Measurements from ENCODE around the gene THSD7A.
A peak's percentile ranks its signal among the peaks of the same experiment; 100 is the strongest.

Gene THSD7A

DNA sequence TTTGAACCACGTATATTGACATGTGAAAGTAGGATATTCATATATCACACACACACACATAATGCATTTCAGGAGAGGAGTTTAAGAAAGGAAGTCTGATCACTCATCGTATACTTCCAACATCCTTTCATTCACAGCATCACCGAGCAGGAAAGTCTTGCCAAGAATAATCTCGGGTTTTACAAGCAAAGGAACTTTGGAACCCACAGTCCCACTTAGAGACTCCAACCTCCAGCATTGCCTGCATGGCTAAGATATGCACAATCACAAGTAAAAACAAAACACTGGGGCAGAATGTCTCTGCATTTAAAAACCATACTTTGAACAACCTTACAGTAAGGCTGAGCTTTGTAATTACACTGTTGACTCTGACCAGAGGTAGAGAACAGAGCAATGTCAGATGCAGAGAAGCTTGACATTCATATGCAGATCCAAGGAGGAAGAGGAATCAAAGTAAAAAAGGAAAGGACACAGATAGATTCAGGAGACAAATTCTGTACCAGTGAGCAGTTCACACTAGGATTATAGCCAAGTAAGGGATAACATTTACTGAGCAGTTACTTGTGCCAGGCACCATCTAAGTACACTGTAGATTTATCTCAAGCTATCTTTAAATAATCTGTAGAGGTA lies 14.8 kb downstream of the THSD7A start:
- DNase-seq: no peak
- in situ Hi-C loops (cut with MboI; ENCODE audit: low pct_unique_long_range_greater_than_20kb, low sequenced_read_pairs): no loop called here

DNA sequence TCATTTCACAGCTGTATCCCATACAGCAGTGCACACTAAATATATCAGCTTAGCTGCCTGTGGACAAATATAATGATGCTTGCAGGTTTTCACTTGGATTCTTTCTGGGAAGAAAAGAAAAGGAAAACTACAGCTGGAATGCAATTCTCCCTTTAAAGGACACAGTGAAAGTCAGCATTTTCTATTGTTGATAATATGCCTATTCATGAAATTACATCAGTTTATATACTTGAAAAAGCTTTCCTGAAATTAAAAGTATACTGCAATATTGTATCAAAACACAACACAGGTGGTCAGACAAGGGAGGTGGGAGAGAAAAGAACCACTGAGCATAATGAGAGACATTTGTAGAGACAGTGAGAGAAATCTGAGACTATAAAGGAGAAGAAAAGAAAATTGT lies 20.3 kb downstream of the THSD7A start:
- DNase-seq: no peak
- in situ Hi-C loops (cut with MboI; ENCODE audit: low pct_unique_long_range_greater_than_20kb, low sequenced_read_pairs): no loop called here

DNA sequence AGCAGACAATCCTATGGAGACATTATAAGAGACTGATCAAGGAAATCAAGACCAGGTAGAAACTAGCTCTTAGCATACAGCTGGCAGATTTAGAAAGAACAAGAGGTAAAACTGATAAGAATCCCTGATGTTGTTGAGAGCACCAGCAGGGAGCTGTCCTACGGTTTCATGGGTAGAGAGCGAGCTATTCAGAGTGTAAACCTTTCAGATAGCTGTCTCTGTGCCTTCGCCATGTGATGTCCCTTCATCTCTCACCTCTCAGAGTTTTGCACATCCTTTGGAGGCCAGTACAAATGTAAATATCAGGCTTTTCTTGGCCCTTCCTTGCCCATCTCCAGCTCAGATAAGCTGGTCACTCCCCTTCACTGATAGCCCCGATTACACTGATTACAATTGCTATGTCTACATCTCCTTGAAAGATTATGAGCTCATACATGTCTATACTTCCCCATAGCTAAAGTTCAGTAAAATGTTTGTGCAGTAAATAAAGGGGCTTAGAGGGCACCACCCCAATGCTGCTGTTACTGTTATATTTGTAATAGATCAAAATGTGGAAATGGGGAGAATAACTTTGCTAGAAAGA lies 21.9 kb downstream of the THSD7A start:
- no peak for DNase-seq
- in situ Hi-C loops (cut with MboI; ENCODE audit: low pct_unique_long_range_greater_than_20kb, low sequenced_read_pairs): no loop called here

DNA sequence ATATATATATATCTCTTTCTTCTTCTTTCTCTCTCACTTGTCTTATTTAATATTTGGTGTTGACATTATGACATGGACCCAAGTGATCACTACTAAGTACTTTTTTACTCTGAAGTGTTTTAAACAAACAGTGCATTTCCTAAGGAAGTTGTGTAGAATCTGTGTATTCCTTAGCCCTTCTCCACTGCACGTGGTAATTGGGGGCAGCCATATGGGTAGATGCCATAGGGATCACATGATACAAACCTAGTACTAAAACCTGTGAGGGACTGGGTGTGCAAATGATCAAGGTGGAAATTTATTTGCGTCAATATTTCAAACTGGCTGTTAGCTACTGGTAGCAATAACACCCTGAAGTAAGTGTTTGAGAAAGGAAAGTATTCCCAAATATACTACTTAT lies 25.0 kb downstream of the THSD7A start:
- DNase-seq: no peak
- in situ Hi-C loops (cut with MboI; ENCODE audit: low pct_unique_long_range_greater_than_20kb, low sequenced_read_pairs): no loop called here

DNA sequence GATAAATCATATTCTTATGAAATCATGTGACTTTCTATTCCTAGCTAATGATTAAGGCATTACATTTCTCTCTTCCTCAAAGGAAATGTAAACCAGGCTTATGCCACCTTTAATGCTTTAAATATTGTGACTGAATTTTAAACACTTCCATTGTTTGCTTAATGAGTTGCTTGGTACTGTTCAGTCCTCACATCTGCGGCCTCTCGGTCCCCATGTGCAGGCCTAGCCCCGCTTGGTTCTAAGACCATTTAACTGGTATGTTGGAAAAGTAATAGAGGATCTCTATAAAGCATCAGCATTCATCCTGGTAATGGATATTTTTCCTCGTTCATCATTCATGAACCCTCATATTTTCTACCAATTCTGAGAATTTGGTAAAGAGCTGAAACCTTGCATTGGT lies 27.4 kb downstream of the THSD7A start:
- DNase-seq: no peak
- in situ Hi-C loops (cut with MboI; ENCODE audit: low pct_unique_long_range_greater_than_20kb, low sequenced_read_pairs): no loop called here

DNA sequence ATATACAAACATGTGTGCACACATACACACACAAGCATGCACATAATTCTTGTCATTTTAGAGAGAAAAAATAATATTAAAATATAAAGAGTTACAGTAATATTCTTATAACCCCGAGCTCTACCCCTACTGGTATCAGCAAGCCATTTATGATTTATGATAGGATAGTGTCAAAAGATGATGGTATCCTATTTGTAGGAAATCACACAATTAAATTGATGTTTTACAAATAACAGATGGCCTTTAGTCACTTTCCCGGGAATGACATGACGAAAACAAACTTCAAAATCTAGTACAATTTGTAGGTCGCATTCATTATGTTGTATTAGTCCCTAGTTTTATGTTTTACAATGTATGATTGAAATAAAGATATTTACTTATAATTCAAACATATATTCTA lies 36.8 kb downstream of the THSD7A start:
- no peak for DNase-seq
- in situ Hi-C loops (cut with MboI; ENCODE audit: low pct_unique_long_range_greater_than_20kb, low sequenced_read_pairs): no loop called here

DNA sequence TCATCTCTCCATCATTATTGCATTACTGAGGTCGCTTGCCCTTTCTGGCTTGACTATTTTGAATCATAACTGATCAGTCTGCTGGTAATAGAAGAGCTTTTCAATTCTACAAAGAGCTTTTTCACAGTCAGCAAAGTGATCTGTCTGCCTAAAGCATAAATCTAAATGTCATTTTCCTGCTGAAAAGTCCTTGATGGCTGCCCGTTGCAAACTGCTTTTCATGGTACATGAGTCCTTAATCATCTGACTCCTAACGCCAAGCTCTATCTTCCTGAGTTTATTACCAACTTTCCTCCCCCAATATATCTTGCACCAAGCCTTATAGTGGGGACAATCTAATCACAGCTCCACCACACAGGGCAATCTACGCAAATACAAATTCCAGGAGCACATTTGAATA lies 39.8 kb downstream of the THSD7A start:
- DNase-seq: no peak
- in situ Hi-C loops (cut with MboI; ENCODE audit: low pct_unique_long_range_greater_than_20kb, low sequenced_read_pairs): no loop called here

DNA sequence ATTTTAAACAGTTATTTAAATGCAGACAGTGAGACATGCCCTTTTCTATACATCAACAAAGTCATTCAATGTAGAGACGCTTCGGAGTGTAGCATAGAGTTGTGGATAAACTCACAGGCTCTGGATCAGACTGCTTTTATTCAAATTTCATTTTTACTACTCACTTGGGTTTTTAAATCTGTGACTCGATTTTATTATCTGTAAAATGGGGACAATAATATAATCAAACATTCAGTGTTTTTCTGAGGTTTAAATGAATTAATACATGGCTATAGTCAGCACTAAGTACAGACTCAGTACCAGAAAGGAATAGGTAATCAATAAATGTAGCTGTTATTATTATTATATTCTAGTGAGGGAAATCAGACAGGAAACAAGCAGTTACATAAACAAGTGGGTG lies 43.4 kb downstream of the THSD7A start:
- in situ Hi-C loops (cut with MboI; ENCODE audit: low pct_unique_long_range_greater_than_20kb, low sequenced_read_pairs): no loop called here
- no peak for DNase-seq

DNA sequence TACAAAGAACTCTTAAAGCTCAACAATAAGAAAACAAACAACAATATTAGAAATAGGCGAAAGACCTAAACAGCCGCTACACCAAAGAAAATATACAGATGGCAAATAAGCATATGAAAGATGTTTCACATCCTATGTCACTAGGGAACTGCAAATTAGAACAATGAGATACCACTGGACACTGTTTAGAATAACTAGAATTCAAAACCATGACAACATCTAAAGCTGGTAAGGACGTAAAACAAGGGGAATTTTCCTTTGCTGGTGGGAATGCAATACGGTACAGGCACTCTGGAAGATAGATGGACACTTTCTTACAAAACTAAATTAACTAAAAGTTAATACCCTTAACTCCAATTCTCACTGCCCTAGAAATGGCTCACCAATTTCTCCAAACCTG lies 44.5 kb downstream of the THSD7A start:
- in situ Hi-C loops (cut with MboI; ENCODE audit: low pct_unique_long_range_greater_than_20kb, low sequenced_read_pairs): no loop called here
- DNase-seq: no peak

DNA sequence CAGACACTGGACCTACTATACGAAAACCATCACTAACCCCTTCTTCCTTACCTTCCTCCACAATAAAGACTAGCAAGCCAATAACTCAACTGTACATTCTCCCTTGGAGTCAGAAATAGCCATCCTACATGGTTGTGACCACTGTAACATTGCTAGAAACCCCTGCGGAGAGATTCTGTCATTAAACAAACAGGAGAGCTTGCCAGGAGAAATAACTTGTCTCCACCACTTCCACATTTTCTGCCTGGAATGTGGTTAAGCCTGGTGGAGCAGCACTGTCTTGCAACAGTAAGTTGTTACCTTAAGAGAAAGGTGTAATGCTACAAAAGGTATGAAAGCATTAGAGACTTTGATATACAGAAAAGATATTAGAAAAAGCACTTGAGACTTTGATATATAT lies 45.8 kb downstream of the THSD7A start:
- in situ Hi-C loops (cut with MboI; ENCODE audit: low pct_unique_long_range_greater_than_20kb, low sequenced_read_pairs): no loop called here
- DNase-seq: peak; percentile 44

DNA sequence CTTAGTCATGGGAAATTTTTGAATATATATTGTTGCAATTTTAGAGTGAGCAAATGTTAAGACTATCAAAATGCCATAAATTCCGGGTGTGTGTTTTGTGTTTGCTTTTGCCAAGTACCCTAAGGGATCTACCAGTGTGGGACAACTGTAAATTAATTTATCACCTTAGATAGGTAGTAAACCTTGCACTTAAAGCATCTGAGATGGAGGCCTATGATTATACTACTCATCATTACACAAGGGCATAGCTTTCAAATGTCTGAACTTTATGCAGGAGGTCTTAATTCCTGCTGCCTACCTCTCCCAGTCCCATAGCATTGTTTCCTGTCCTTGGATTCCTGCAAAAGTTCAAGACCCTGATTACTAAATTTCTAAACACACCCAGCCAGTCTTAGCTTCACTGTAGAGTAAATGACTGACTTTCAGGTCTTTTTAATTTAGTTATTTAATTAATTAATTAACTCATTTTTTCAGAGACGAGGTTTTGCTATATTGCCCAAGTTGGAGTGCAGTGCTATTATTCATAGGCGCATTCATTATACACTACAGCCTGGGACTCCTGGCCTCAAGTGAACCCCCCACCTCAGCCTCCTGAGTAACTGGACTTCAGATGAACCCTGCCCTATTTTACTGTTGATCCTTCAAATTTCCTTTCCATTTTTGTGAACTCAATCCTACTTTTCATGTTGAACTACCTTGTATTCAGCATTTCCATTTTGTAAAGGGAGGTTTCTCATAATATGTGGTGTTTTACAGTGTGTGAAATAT lies 47.0 kb downstream of the THSD7A start:
- in situ Hi-C loops (cut with MboI; ENCODE audit: low pct_unique_long_range_greater_than_20kb, low sequenced_read_pairs): no loop called here
- no peak for DNase-seq

DNA sequence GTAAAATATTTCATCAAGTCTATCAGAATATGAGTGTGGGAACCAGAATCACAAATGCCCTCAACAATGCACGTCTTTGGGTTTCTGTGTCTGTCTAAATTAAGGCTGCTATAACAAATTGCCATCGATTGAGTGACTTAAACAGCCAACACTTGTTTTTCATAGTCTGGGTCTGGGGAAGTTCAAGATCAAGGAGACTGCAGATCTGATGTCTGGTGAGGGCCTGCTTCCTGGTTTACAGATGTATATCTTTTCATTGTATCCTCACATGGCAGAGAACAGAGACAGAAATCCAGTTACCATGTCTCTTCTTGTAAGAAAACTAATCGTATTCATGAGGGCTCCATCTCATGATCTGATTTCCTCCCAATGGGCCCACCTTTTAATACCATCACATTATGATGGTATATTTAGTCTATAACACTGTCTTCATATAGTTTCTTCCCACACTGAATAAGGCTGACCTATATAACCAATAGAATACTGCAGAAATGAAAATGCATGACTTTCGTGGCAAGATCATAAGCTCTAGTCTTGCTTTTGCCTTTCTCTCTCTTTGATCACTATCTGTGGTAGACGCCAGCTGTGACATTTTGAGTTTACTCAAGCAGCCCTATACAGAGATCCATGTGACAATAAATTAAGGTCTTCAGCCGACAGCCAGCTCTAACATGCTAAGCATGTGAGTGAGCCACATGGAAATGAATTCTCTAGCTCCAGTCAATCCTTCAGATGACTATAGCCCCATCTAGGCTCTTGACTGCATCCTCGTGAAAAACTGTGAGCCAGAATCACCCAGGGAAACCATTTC lies 51.9 kb downstream of the THSD7A start:
- in situ Hi-C loops (cut with MboI; ENCODE audit: low pct_unique_long_range_greater_than_20kb, low sequenced_read_pairs): no loop called here
- peak; percentile 20 for DNase-seq

DNA sequence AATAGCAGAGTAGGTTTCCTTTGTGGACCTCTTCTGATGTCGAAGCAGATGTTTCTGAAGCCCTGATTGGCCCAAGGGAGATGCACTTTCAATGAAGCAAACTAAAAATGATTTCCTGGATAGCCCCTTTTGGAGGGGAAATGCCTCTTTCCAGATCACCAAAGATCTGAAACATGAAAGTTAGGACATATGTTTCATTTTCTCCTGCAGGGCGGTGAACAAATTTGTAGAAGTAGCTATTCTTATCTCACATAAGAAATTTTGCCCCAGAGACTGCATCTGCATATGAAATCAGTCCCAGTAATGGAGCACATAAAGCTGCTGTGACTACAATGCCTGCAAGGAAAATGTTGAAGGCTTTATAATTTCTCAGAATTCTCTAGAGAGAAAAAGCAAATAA lies 56.0 kb downstream of the THSD7A start:
- in situ Hi-C loops (cut with MboI; ENCODE audit: low pct_unique_long_range_greater_than_20kb, low sequenced_read_pairs): no loop called here
- no peak for DNase-seq

DNA sequence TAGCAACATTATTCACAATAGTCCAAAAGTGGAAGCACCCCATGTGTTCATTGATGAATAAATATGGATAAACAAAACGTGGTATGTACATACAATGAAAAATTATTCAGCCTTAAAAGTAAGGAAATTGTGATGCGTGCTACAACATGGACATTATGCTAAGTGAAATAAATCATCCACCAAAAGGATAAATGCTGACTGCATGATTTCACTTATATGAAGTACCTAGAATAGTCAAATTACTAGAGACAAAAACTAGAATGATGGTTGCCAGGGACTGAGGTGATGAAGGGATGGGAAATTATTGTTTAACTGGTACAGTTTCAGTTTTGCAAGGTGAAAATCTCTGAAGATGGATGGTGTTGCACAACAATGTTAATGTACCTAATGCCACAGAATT lies 56.6 kb downstream of the THSD7A start:
- no peak for DNase-seq
- in situ Hi-C loops (cut with MboI; ENCODE audit: low pct_unique_long_range_greater_than_20kb, low sequenced_read_pairs): no loop called here

DNA sequence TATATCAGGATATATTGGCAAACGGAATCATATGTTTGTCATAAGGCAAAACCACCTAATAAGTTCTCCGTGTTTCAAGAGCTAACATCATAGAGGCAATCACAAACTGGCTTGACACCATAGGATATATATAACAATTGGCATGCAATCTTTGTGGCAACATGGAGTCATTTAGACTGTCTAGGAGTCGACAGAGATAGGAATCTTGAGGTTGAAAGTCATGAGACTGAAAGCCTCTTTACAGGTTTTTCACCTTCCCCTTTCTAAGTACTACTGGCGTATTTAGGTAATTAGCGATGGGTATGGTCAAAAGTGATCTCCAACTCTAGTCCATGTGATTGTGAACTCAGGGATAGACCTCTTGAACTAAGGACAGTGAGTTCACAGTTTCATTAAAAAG lies 63.7 kb downstream of the THSD7A start:
- in situ Hi-C loops (cut with MboI; ENCODE audit: low pct_unique_long_range_greater_than_20kb, low sequenced_read_pairs): no loop called here
- peak; percentile 51 for DNase-seq

DNA sequence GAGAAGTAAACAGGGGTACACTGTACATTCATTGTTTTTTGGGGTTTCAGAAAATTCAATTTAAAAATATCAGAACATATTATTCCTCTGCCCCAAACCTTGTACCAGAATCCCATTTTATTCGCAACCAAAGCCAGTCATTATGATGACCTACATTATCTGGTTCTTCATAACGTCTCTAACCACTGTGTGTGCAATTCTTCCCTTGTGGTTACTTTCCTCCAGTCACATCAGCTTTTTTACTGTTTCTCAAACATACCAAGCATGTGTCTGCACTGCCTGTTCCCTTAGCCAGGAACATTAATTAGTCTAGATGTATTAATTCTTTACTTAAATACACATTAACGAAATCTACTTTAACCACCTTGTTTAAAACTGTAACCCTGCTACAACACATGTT lies 64.8 kb downstream of the THSD7A start:
- in situ Hi-C loops (cut with MboI; ENCODE audit: low pct_unique_long_range_greater_than_20kb, low sequenced_read_pairs): no loop called here
- DNase-seq: no peak

DNA sequence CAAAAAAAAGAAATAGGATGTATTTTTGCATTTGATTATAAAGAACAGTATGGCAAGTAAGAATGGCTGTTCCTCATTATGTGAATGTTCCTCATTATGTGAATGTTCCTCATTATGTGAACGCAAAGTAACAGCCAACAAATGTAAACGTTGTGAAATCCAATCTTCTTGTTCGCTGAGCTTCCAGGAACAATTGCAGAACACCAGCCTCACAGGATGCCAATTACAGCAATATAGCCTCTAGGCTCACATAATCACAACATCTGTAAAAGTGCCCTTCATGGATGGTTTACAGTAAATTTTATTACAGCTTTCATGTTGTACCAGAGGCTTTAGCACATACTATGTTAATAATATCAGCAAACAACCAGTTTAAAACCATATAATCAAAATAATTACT lies 71.6 kb downstream of the THSD7A start:
- in situ Hi-C loops (cut with MboI; ENCODE audit: low pct_unique_long_range_greater_than_20kb, low sequenced_read_pairs): no loop called here
- peak; percentile 78 for DNase-seq

DNA sequence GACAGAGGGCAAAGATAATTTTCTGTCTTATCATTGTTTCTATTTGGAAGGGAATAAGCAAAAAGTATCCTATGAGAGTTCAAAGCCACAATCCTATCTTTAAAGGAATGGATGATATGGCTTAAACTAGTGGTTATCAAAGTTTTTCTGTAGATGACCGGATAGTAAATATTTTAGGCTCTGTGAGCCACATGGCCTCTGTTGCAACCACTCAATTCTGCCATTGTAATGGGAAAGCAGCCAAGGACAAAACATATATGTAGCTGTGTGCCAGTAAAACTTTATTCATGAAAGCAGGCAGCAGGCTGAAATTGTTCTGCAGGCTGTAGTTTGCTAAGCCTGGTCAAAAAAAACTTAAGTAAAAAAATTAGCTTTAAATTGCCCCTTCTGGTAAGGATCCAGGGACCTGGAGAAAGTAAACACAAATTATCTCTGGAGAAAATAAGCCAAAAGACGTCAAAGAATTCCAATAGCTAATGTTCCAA lies 73.3 kb downstream of the THSD7A start:
- in situ Hi-C loops (cut with MboI; ENCODE audit: low pct_unique_long_range_greater_than_20kb, low sequenced_read_pairs): no loop called here
- no peak for DNase-seq

DNA sequence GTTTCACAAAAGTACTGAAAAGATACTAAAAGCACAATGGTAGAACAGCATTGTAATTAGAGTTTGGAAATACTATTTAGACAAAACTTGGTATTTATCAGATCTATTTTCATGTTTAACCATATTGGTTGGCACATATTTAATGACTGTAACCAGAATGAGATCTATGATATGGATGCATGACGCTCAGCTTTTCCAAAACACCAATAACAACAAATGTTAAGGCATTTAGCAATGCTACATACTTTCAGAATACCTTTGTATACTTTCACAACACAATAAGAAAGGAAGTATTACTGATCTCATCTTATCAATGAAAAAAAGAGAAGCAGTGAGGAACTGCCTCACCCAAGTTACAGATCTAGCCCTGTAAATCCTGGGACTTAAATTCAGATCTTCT lies 74.8 kb downstream of the THSD7A start:
- in situ Hi-C loops (cut with MboI; ENCODE audit: low pct_unique_long_range_greater_than_20kb, low sequenced_read_pairs): no loop called here

DNA sequence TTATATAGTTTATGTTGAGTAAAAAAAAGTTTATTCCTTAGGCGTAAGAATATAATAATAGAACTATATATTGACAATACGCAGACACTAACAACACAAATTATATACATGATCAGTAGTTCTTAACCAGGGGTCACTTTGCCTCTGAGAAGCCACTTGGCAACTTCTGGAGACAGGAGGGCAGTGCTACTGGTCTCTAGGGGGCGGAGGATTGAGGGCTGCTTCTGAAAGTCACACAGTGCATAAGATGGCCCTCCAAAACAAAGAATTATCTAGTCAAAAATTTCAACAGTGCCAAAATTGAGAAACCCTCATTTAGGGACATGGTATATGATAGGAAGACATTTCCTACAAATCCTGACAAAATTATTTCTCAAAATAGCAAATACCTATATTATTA lies 77.1 kb downstream of the THSD7A start:
- DNase-seq: no peak
- in situ Hi-C loops (cut with MboI; ENCODE audit: low pct_unique_long_range_greater_than_20kb, low sequenced_read_pairs): no loop called here

More for the DNA sequence above, 74.8 kb downstream of the THSD7A start:
- no peak for DNase-seq

All from KBM-7 (cell line).